ENCODE measurements around the gene PLCG2.

The PLCG2 gene

DNA sequence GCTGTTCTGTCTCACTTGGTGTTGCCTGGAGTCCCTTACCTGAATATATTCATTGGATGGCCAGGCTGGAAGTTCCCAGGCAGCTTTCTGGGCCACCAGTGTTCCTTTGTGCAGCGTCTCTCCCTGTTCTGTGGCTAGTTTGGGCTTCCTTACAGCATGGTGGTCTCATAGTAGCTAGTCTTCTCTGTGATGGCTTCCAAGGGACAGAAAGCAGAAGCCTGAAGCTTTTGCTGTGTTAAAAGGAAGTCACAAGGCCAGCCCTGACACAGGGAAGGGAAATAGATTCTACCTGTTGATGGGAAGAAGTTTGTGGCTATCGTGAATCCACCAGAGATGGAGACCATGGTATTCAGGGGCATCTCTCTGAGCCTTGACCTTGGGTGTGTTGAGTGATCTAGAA, 34.6 kb downstream of the PLCG2 start:
- no peak for ATAC-seq
- TF ChIP-seq ZNF565 (CRISPR knock-in tag; conservative IDR thresholded peaks at IDR 0.05; ENCODE audit: low read depth) (no peak), BACH2 (CRISPR knock-in tag; IDR thresholded peaks at IDR 0.05; ENCODE audit: borderline replicate concordance) (no peak)

DNA sequence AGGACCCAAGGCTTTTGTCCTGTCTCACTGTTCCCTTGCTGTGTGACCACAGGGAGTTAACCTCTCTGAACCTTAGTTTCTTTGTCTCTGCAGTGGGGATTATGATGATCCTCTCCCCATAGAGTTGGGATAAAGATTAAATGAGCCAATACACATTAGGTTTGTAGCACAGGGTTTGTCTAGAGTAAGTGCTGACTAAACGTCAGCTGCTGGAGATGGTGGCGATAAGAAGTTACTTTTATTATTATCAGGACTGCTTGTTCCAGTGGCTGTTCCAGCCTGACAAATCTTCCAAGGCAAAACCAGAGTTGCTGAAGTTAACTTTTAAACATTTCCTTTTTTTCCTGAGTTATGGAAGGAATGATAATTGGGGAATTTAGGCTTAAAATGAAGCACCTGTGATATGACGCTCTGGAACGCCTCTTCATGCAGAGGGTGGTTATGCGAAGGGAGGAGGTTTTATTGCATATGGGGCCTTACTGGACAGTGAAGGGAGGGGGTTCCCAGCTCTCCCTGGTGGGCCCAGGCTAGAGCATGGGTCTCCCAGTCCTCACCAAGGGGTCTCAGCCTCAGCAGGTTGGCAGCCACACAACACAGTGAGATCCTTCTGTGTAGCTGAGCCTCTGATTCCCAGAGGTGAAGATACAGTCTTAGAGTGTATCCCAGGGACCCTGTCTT, 35.8 kb downstream of the PLCG2 start:
- TF ChIP-seq ISL1 (CRISPR knock-in tag; IDR thresholded peaks at IDR 0.05) (no peak), SNAI2 (CRISPR knock-in tag; IDR thresholded peaks at IDR 0.05) (no peak), ZNF70 (CRISPR knock-in tag; IDR thresholded peaks at IDR 0.05) (no peak), ESRRG (CRISPR knock-in tag; IDR thresholded peaks at IDR 0.05) (no peak), ZNF8 (CRISPR knock-in tag; IDR thresholded peaks at IDR 0.05) (no peak), BACH2 (CRISPR knock-in tag; IDR thresholded peaks at IDR 0.05; ENCODE audit: borderline replicate concordance) (no peak), CSDC2 (CRISPR knock-in tag; IDR thresholded peaks at IDR 0.05) (no peak), ZFP30 (CRISPR knock-in tag; IDR thresholded peaks at IDR 0.05) (no peak), RARB (CRISPR knock-in tag; IDR thresholded peaks at IDR 0.05) (no peak), GLIS3 (CRISPR knock-in tag; IDR thresholded peaks at IDR 0.05) (no peak), PPARA (CRISPR knock-in tag; IDR thresholded peaks at IDR 0.05; ENCODE audit: borderline replicate concordance) (no peak), ZFP3 (CRISPR knock-in tag; IDR thresholded peaks at IDR 0.05) (no peak), OSR1 (CRISPR knock-in tag; IDR thresholded peaks at IDR 0.05) (no peak), TOX (CRISPR knock-in tag; IDR thresholded peaks at IDR 0.05; ENCODE audit: borderline replicate concordance) (no peak)
- TF ChIP-seq, protein P1, sequence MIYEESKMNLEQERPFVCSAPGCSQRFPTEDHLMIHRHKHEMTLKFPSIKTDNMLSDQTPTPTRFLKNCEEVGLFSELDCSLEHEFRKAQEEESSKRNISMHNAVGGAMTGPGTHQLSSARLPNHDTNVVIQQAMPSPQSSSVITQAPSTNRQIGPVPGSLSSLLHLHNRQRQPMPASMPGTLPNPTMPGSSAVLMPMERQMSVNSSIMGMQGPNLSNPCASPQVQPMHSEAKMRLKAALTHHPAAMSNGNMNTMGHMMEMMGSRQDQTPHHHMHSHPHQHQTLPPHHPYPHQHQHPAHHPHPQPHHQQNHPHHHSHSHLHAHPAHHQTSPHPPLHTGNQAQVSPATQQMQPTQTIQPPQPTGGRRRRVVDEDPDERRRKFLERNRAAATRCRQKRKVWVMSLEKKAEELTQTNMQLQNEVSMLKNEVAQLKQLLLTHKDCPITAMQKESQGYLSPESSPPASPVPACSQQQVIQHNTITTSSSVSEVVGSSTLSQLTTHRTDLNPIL (CRISPR knock-in tag; IDR thresholded peaks at IDR 0.05; ENCODE audit: low read depth) = no peak
- TF ChIP-seq, protein P2, sequence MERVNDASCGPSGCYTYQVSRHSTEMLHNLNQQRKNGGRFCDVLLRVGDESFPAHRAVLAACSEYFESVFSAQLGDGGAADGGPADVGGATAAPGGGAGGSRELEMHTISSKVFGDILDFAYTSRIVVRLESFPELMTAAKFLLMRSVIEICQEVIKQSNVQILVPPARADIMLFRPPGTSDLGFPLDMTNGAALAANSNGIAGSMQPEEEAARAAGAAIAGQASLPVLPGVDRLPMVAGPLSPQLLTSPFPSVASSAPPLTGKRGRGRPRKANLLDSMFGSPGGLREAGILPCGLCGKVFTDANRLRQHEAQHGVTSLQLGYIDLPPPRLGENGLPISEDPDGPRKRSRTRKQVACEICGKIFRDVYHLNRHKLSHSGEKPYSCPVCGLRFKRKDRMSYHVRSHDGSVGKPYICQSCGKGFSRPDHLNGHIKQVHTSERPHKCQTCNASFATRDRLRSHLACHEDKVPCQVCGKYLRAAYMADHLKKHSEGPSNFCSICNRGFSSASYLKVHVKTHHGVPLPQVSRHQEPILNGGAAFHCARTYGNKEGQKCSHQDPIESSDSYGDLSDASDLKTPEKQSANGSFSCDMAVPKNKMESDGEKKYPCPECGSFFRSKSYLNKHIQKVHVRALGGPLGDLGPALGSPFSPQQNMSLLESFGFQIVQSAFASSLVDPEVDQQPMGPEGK (CRISPR knock-in tag; IDR thresholded peaks at IDR 0.05; ENCODE audit: borderline replicate concordance) = no peak
- TF ChIP-seq, protein P3, sequence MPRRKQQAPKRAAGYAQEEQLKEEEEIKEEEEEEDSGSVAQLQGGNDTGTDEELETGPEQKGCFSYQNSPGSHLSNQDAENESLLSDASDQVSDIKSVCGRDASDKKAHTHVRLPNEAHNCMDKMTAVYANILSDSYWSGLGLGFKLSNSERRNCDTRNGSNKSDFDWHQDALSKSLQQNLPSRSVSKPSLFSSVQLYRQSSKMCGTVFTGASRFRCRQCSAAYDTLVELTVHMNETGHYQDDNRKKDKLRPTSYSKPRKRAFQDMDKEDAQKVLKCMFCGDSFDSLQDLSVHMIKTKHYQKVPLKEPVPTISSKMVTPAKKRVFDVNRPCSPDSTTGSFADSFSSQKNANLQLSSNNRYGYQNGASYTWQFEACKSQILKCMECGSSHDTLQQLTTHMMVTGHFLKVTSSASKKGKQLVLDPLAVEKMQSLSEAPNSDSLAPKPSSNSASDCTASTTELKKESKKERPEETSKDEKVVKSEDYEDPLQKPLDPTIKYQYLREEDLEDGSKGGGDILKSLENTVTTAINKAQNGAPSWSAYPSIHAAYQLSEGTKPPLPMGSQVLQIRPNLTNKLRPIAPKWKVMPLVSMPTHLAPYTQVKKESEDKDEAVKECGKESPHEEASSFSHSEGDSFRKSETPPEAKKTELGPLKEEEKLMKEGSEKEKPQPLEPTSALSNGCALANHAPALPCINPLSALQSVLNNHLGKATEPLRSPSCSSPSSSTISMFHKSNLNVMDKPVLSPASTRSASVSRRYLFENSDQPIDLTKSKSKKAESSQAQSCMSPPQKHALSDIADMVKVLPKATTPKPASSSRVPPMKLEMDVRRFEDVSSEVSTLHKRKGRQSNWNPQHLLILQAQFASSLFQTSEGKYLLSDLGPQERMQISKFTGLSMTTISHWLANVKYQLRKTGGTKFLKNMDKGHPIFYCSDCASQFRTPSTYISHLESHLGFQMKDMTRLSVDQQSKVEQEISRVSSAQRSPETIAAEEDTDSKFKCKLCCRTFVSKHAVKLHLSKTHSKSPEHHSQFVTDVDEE (CRISPR knock-in tag; IDR thresholded peaks at IDR 0.05) = no peak
- no peak for ATAC-seq

DNA sequence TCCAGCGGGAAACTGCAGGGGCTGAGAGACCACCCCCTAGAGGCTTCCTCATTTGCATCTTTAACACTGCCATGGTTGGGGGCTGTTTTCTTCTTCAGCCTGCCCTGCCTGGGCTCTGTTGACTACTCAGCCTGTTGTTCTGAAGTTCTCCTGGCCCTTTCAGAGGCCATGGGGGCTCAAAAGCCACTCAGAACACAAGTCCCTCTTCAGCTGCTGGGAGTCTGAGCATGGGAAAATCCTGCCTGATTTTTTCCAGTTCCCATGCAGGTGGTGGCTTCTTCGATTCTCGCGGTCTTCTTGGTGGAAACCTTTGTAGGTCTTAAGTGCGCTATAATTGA, 36.3 kb downstream of the PLCG2 start:
- no peak for ATAC-seq
- no peak for TF ChIP-seq ISL1 (CRISPR knock-in tag; IDR thresholded peaks at IDR 0.05)

DNA sequence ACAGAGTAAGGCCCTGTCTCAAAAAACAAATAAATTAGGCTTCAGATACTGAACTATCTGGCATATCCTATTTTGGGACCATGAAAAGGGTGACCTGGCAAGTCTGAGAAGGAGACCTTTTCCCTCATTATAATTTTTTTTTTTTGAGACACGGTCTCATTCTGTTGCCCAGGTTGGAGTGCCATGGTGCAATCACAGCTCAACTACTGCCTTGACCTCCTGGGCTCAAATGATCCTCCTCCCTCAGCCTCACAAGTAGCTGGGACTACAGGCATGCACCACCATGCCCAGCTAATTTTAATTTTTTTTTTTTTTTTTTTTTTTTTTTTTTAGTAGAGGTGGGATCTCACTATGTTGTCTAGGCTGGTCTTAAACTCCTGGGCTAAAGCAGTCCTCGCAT, 37.3 kb downstream of the PLCG2 start:
- no peak for ATAC-seq
- TF ChIP-seq CSDC2 (CRISPR knock-in tag; IDR thresholded peaks at IDR 0.05) (no peak), TOX (CRISPR knock-in tag; IDR thresholded peaks at IDR 0.05; ENCODE audit: borderline replicate concordance) (no peak), GLIS3 (CRISPR knock-in tag; IDR thresholded peaks at IDR 0.05) (no peak), ARNTL (CRISPR knock-in tag; IDR thresholded peaks at IDR 0.05; ENCODE audit: borderline replicate concordance, low read depth) (no peak), ZNF8 (CRISPR knock-in tag; IDR thresholded peaks at IDR 0.05) (no peak), ESRRG (CRISPR knock-in tag; IDR thresholded peaks at IDR 0.05) (no peak), ZC3H10 (CRISPR knock-in tag; IDR thresholded peaks at IDR 0.05) (no peak), PPARA (CRISPR knock-in tag; IDR thresholded peaks at IDR 0.05; ENCODE audit: borderline replicate concordance) (no peak), ZNF565 (CRISPR knock-in tag; conservative IDR thresholded peaks at IDR 0.05; ENCODE audit: low read depth) (no peak), ISL1 (CRISPR knock-in tag; IDR thresholded peaks at IDR 0.05) (no peak), ZNF70 (CRISPR knock-in tag; IDR thresholded peaks at IDR 0.05) (no peak), TCF4 (CRISPR knock-in tag; IDR thresholded peaks at IDR 0.05; ENCODE audit: borderline replicate concordance) (no peak), BACH2 (CRISPR knock-in tag; IDR thresholded peaks at IDR 0.05; ENCODE audit: borderline replicate concordance) (no peak)
- TF ChIP-seq, protein P1 (CRISPR knock-in tag; IDR thresholded peaks at IDR 0.05; ENCODE audit: low read depth) = no peak
- TF ChIP-seq, protein P4, sequence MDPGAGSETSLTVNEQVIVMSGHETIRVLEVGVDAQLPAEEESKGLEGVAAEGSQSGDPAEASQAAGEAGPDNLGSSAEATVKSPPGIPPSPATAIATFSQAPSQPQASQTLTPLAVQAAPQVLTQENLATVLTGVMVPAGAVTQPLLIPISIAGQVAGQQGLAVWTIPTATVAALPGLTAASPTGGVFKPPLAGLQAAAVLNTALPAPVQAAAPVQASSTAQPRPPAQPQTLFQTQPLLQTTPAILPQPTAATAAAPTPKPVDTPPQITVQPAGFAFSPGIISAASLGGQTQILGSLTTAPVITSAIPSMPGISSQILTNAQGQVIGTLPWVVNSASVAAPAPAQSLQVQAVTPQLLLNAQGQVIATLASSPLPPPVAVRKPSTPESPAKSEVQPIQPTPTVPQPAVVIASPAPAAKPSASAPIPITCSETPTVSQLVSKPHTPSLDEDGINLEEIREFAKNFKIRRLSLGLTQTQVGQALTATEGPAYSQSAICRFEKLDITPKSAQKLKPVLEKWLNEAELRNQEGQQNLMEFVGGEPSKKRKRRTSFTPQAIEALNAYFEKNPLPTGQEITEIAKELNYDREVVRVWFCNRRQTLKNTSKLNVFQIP (CRISPR knock-in tag; IDR thresholded peaks at IDR 0.05; ENCODE audit: borderline replicate concordance, low read depth) = no peak
- TF ChIP-seq, protein P5, sequence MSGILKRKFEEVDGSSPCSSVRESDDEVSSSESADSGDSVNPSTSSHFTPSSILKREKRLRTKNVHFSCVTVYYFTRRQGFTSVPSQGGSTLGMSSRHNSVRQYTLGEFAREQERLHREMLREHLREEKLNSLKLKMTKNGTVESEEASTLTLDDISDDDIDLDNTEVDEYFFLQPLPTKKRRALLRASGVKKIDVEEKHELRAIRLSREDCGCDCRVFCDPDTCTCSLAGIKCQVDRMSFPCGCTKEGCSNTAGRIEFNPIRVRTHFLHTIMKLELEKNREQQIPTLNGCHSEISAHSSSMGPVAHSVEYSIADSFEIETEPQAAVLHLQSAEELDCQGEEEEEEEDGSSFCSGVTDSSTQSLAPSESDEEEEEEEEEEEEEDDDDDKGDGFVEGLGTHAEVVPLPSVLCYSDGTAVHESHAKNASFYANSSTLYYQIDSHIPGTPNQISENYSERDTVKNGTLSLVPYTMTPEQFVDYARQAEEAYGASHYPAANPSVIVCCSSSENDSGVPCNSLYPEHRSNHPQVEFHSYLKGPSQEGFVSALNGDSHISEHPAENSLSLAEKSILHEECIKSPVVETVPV (CRISPR knock-in tag; IDR thresholded peaks at IDR 0.05) = no peak
